H1 (cell line): Measurements from ENCODE around the gene PKD2. TPM values are rescaled to one million over a fixed set of nuclear protein-coding genes. Genes with fewer than 3 reads are reported as not detected.

Experiments used
- ATF2 ChIP-seq: IDR thresholded peaks from 2 replicates; pipeline ENCODE4 v1.6.1; 2012; ENCODE audit warnings: low read length, inconsistent platforms
- EP300 ChIP-seq, 2 experiments: IDR thresholded peaks; 1 replicate in 1 of 2; 2 replicates in 1 of 2; pipeline ENCODE4 v1.6.1; 2011 to 2012; ENCODE audit warnings: low read depth in 2 of 2, low read length in 2 of 2, mild to moderate bottlenecking in 2 of 2, borderline replicate concordance in 1 of 2, inconsistent platforms in 1 of 2, moderate library complexity in 1 of 2
- FOSL1 ChIP-seq: IDR thresholded peaks from 2 replicates; pipeline ENCODE4 v1.6.1; 2011; ENCODE audit warnings: mild to moderate bottlenecking, low read depth, low read length, moderate library complexity; ENCODE audit not compliant: insufficient read depth
- RXRA ChIP-seq: IDR thresholded peaks from 2 replicates; pipeline ENCODE4 v1.6.1; 2011; ENCODE audit warnings: low read depth, mild to moderate bottlenecking, low read length, moderate library complexity; ENCODE audit not compliant: insufficient read depth
- SAP30 ChIP-seq: fragments of 300-600 bp; sonication (generic); IDR thresholded peaks from 2 replicates; pipeline ENCODE4 v1.7.1; 2012; ENCODE audit warnings: low read length, moderate library complexity, mild to moderate bottlenecking, inconsistent platforms; ENCODE audit not compliant: insufficient read depth, insufficient replicate concordance
- SRF ChIP-seq: IDR thresholded peaks from 2 replicates; pipeline ENCODE4 v1.6.1; 2011; ENCODE audit warnings: mild to moderate bottlenecking, low read depth, low read length, moderate library complexity
- polyA plus RNA-seq, 7 experiments: library from polyadenylated mRNA; depleted of rRNA in 3 of 7; stranded (reverse) in 5 of 7; unstranded in 2 of 7; fragments of >200 nt in 5 of 7; fragments of 200-250 nt in 2 of 7; gene quantifications; 1 replicate in 5 of 7; 2 replicates in 1 of 7; 4 replicates in 1 of 7; pipeline versions ENCODE4 v1.2.1 to v1.2.3, GENCODE V29; 2011 to 2013; ENCODE audit warnings: missing spikeins in 2 of 7, mixed read lengths in 2 of 7
- total RNA-seq: library from RNA; stranded (reverse); fragmentation: NEBNext Ultra II Directional; extraction: Animal tissue kit (Norgen Biotek cat#: 25700); gene quantifications from 2 replicates; pipeline ENCODE4 v1.2.1, GENCODE V29; 2021

Gene PKD2
- total and polyA plus RNA-seq, 2 of the 8 experiments (the other 6 are each of a cell fraction or from before 2014, with no cell fraction given), result 16.0 to 32.0 TPM

GRCh38 chr4:88075336-88075735 is 67.9 kb downstream of the PKD2 start (continued):
- TF ChIP-seq ATF2 (no peak), SRF (no peak), RXRA (no peak), FOSL1 (no peak), EP300 (IDR thresholded peaks at IDR 0.05; ENCODE audit: borderline replicate concordance in 1 of 2, low read depth in 2 of 2, low read length in 2 of 2) (no peak), SAP30 (no peak)
